SH-SY5Y (cell line): ENCODE results near the gene H1-8.

Experiments used
- GATA2 ChIP-seq: IDR thresholded peaks from 2 replicates; pipeline ENCODE4 v1.6.1; 2011; ENCODE audit warnings: mild to moderate bottlenecking, low read depth, low read length
- GATA3 ChIP-seq: IDR thresholded peaks from 2 replicates; pipeline ENCODE4 v1.6.1; 2011; ENCODE audit warnings: low read depth, mild to moderate bottlenecking, low read length, moderate library complexity

GRCh38 chr3:129594907-129595390 is 52.0 kb downstream of the H1-8 start:
- TF ChIP-seq GATA2 (no peak), GATA3 (no peak)
